HG03520 (cell line): ENCODE data around the gene FGF19.

Source experiments
- ATAC-seq: cut with Tn5 transposase; IDR thresholded peaks from one replicate; pipeline ENCODE4 v1.9.1; 2021; ENCODE audit warnings: mild to moderate bottlenecking, moderate library complexity; ENCODE audit not compliant: unreplicated experiment

Gene FGF19

GRCh38 chr11:69703768-69704507, at the start of gene FGF19:
Gene FGF19, minus strand, starts transcription at chr11:69704022. Its CDS starts 146 bp downstream, at chr11:69703876.
- ATAC-seq, result no peak

- ATAC-seq, result no peak
Measured at GRCh38 chr11:69752890-69753289, 49.1 kb upstream of the FGF19 start.

- no peak for ATAC-seq
Measured at GRCh38 chr11:69750875-69751597, 47.2 kb upstream of the FGF19 start.

GRCh38 chr11:69750108-69750850, 46.5 kb upstream of the FGF19 start:
- no peak for ATAC-seq

- no peak for ATAC-seq
Measured at GRCh38 chr11:69748637-69749036, 44.8 kb upstream of the FGF19 start.

GRCh38 chr11:69746752-69747742, 43.2 kb upstream of the FGF19 start:
- ATAC-seq, result no peak

- ATAC-seq, result no peak
Measured at GRCh38 chr11:69746140-69746539, 42.3 kb upstream of the FGF19 start.

- ATAC-seq, result no peak
Measured at GRCh38 chr11:69745201-69745600, 41.4 kb upstream of the FGF19 start.

- no peak for ATAC-seq
Measured at GRCh38 chr11:69744435-69744834, 40.6 kb upstream of the FGF19 start.

- no peak for ATAC-seq
Measured at GRCh38 chr11:69734841-69735240, 31.0 kb upstream of the FGF19 start.

- no peak for ATAC-seq
Measured at GRCh38 chr11:69734367-69734766, 30.5 kb upstream of the FGF19 start.

GRCh38 chr11:69732910-69733309, 29.1 kb upstream of the FGF19 start:
- ATAC-seq, result no peak

GRCh38 chr11:69731110-69731509, 27.3 kb upstream of the FGF19 start:
- ATAC-seq, result no peak

- no peak for ATAC-seq
Measured at GRCh38 chr11:69730500-69730899, 26.7 kb upstream of the FGF19 start.

GRCh38 chr11:69729252-69729651, 25.4 kb upstream of the FGF19 start:
- ATAC-seq, result no peak

GRCh38 chr11:69727266-69727665, 23.4 kb upstream of the FGF19 start:
- ATAC-seq, result no peak

GRCh38 chr11:69726481-69726880, 22.7 kb upstream of the FGF19 start:
- no peak for ATAC-seq

GRCh38 chr11:69726019-69726418, 22.2 kb upstream of the FGF19 start:
- no peak for ATAC-seq

- ATAC-seq, result no peak
Measured at GRCh38 chr11:69721745-69722144, 17.9 kb upstream of the FGF19 start.

- ATAC-seq, result no peak
Measured at GRCh38 chr11:69721106-69721505, 17.3 kb upstream of the FGF19 start.
